IPS-15b (cell line): ENCODE measurements around the gene FAM13A.
"Not testable (repeated sequence)": the region's sequence is repeated elsewhere in the genome, so short reads cannot be mapped to it uniquely, and the experiment has no call there.

Source experiments
- H3K27me3 ChIP-seq: one replicate; pipeline ENCODE4 v1.6.1; 2013; ENCODE audit warnings: low read length; ENCODE audit not compliant: control insufficient read depth, insufficient read depth
- H3K36me3 ChIP-seq: one replicate; pipeline ENCODE4 v1.6.1; 2013; ENCODE audit warnings: low read length; ENCODE audit not compliant: control insufficient read depth, insufficient read depth
- H3K4me1 ChIP-seq: one replicate; pipeline ENCODE4 v1.6.1; 2013; ENCODE audit warnings: mild to moderate bottlenecking, low read length; ENCODE audit not compliant: control insufficient read depth, insufficient read depth
- H3K4me3 ChIP-seq: one replicate; pipeline ENCODE4 v1.5.1; 2013; ENCODE audit warnings: low read depth, low read length
- H3K9ac ChIP-seq: one replicate; pipeline ENCODE4 v1.6.1; 2013; ENCODE audit warnings: low read depth, mild to moderate bottlenecking, low read length
- H3K9me3 ChIP-seq: one replicate; pipeline ENCODE4 v1.6.1; 2013; ENCODE audit warnings: mild to moderate bottlenecking, low read length; ENCODE audit not compliant: control insufficient read depth, insufficient read depth

Gene FAM13A

GRCh38 chr4:88854481-88854880 is 202.5 kb downstream of the FAM13A start:
- H3K36me3 ChIP-seq: no peaks in the 10 kb centered on the region
- H3K27me3 ChIP-seq: no peaks in the 10 kb centered on the region
- H3K9me3 ChIP-seq: no peaks in the 10 kb centered on the region
- no peak overlapping the region for H3K4me3 ChIP-seq
- no peak overlapping the region for H3K9ac ChIP-seq
- no peaks in the 10 kb centered on the region for H3K4me1 ChIP-seq

- H3K9me3 ChIP-seq, H3K9ac ChIP-seq, H3K4me1 ChIP-seq, H3K27me3 ChIP-seq, H3K36me3 ChIP-seq, H3K4me3 ChIP-seq: not testable (repeated sequence)
These were observed 203.4 kb downstream of the FAM13A start for GRCh38 chr4:88853583-88853982.

- no peaks in the 10 kb centered on the region for H3K4me1 ChIP-seq
- no peaks in the 10 kb centered on the region for H3K27me3 ChIP-seq
- H3K36me3 ChIP-seq: no peaks in the 10 kb centered on the region
- H3K9ac ChIP-seq: no peak overlapping the region
- H3K4me3 ChIP-seq: no peak overlapping the region
- no peaks in the 10 kb centered on the region for H3K9me3 ChIP-seq
These were observed 210.7 kb downstream of the FAM13A start for GRCh38 chr4:88846206-88846790.

GRCh38 chr4:88843067-88843685 is 213.8 kb downstream of the FAM13A start:
- Histone ChIP-seq H3K27me3 (no peaks in the 10 kb centered on the region), H3K9ac (no peak overlapping the region), H3K4me1 (no peaks in the 10 kb centered on the region), H3K9me3 (no peaks in the 10 kb centered on the region), H3K36me3 (no peaks in the 10 kb centered on the region), H3K4me3 (no peak overlapping the region)

- no peaks in the 10 kb centered on the region for H3K4me1 ChIP-seq
- no peaks in the 10 kb centered on the region for H3K9me3 ChIP-seq
- H3K36me3 ChIP-seq: no peaks in the 10 kb centered on the region
- no peak overlapping the region for H3K4me3 ChIP-seq
- no peaks in the 10 kb centered on the region for H3K27me3 ChIP-seq
- no peak overlapping the region for H3K9ac ChIP-seq
These were observed 215.3 kb downstream of the FAM13A start for GRCh38 chr4:88841635-88842034.

- Histone ChIP-seq H3K9ac (no peak overlapping the region), H3K4me3 (no peak overlapping the region), H3K4me1 (no peaks in the 10 kb centered on the region)
These were observed 220.8 kb downstream of the FAM13A start for GRCh38 chr4:88836216-88836615.

GRCh38 chr4:88831031-88831430 is 226.0 kb downstream of the FAM13A start:
- no peak overlapping the region for H3K4me3 ChIP-seq
- no peaks in the 10 kb centered on the region for H3K9me3 ChIP-seq
- no peaks in the 10 kb centered on the region for H3K27me3 ChIP-seq
- no peaks in the 10 kb centered on the region for H3K36me3 ChIP-seq
- H3K4me1 ChIP-seq: no peaks in the 10 kb centered on the region
- no peak overlapping the region for H3K9ac ChIP-seq

More at GRCh38 chr4:88836216-88836615, 220.8 kb downstream of the FAM13A start:
- Histone ChIP-seq H3K9me3 (no peaks in the 10 kb centered on the region), H3K36me3 (no peaks in the 10 kb centered on the region), H3K27me3 (no peaks in the 10 kb centered on the region)

- Histone ChIP-seq H3K9ac (no peak overlapping the region), H3K36me3 (no peaks in the 10 kb centered on the region), H3K4me3 (no peak overlapping the region), H3K4me1 (no peaks in the 10 kb centered on the region), H3K9me3 (no peaks in the 10 kb centered on the region), H3K27me3 (no peaks in the 10 kb centered on the region)
These were observed 226.4 kb downstream of the FAM13A start for GRCh38 chr4:88830598-88830997.

- no peaks in the 10 kb centered on the region for H3K9me3 ChIP-seq
- H3K4me1 ChIP-seq: no peaks in the 10 kb centered on the region
- no peaks in the 10 kb centered on the region for H3K36me3 ChIP-seq
- H3K4me3 ChIP-seq: no peak overlapping the region
- H3K9ac ChIP-seq: no peak overlapping the region
- H3K27me3 ChIP-seq: no peaks in the 10 kb centered on the region
These were observed 228.0 kb downstream of the FAM13A start for GRCh38 chr4:88828842-88829571.

- Histone ChIP-seq H3K36me3 (no peaks in the 10 kb centered on the region), H3K27me3 (no peaks in the 10 kb centered on the region), H3K4me1 (peaks cover 2% of the 10 kb centered on the region), H3K9me3 (no peaks in the 10 kb centered on the region), H3K9ac (no peak overlapping the region), H3K4me3 (no peak overlapping the region)
These were observed 229.5 kb downstream of the FAM13A start for GRCh38 chr4:88827442-88827841.

GRCh38 chr4:88826771-88827170 is 230.2 kb downstream of the FAM13A start:
- H3K27me3 ChIP-seq: no peaks in the 10 kb centered on the region
- H3K4me3 ChIP-seq: no peak overlapping the region
- no peaks in the 10 kb centered on the region for H3K36me3 ChIP-seq
- no peak overlapping the region for H3K9ac ChIP-seq
- no peaks in the 10 kb centered on the region for H3K9me3 ChIP-seq
- H3K4me1 ChIP-seq: peaks cover 6% of the 10 kb centered on the region

GRCh38 chr4:88825931-88826330 is 231.1 kb downstream of the FAM13A start:
- Histone ChIP-seq H3K4me1 (peaks cover 8% of the 10 kb centered on the region), H3K27me3 (no peaks in the 10 kb centered on the region), H3K9me3 (no peaks in the 10 kb centered on the region), H3K4me3 (no peak overlapping the region), H3K9ac (no peak overlapping the region), H3K36me3 (no peaks in the 10 kb centered on the region)
